ENCODE data around the gene FAM53C.

Gene FAM53C

GRCh38 chr5:138350563-138350890, 12.5 kb downstream of the FAM53C start:
- Histone ChIP-seq H3K9ac (ENCODE audit: low read depth in 1 of 2, low read length in 2 of 2) (no peak overlapping the region), H3K27ac (ENCODE audit: low read depth, low read length) (no peak overlapping the region), H3K4me3 (ENCODE audit: low read depth in 1 of 2, low read length in 2 of 2) (no peak overlapping the region), H3K36me3 (ENCODE audit: control insufficient read depth in 1 of 2, insufficient read depth in 2 of 2, low read length in 2 of 2) (peaks cover 21 to 33% of the 10 kb centered on the region in 2 donors), H3K4me1 (ENCODE audit: control insufficient read depth in 1 of 2, insufficient read depth in 2 of 2, low read length in 2 of 2) (peaks cover 16 to 17% of the 10 kb centered on the region in 2 donors), H3K9me3 (ENCODE audit: control insufficient read depth in 1 of 2, low read length in 2 of 2) (peaks cover 2 to 5% of the 10 kb centered on the region in 2 donors), H3K27me3 (ENCODE audit: control insufficient read depth in 1 of 2, insufficient read depth in 2 of 2, low read length in 2 of 2) (no peaks in the 10 kb centered on the region)

- H3K27ac ChIP-seq (ENCODE audit: low read depth, low read length): no peak overlapping the region
- peaks cover 2 to 5% of the 10 kb centered on the region in 2 donors for H3K9me3 ChIP-seq (ENCODE audit: control insufficient read depth in 1 of 2, low read length in 2 of 2)
- H3K4me1 ChIP-seq (ENCODE audit: control insufficient read depth in 1 of 2, insufficient read depth in 2 of 2, low read length in 2 of 2): peaks cover 17 to 21% of the 10 kb centered on the region in 2 donors
- peaks cover 17 to 27% of the 10 kb centered on the region in 2 donors for H3K36me3 ChIP-seq (ENCODE audit: control insufficient read depth in 1 of 2, insufficient read depth in 2 of 2, low read length in 2 of 2)
- no peak overlapping the region for H3K4me3 ChIP-seq (ENCODE audit: low read depth in 1 of 2, low read length in 2 of 2)
- no peaks in the 10 kb centered on the region for H3K27me3 ChIP-seq (ENCODE audit: control insufficient read depth in 1 of 2, insufficient read depth in 2 of 2, low read length in 2 of 2)
- H3K9ac ChIP-seq (ENCODE audit: low read depth in 1 of 2, low read length in 2 of 2): no peak overlapping the region
These were observed 13.0 kb downstream of the FAM53C start for GRCh38 chr5:138351056-138351455.

- H3K9me3 ChIP-seq (ENCODE audit: control insufficient read depth in 1 of 2, low read length in 2 of 2): peaks cover 2 to 5% of the 10 kb centered on the region in 2 donors
- H3K27me3 ChIP-seq (ENCODE audit: control insufficient read depth in 1 of 2, insufficient read depth in 2 of 2, low read length in 2 of 2): no peaks in the 10 kb centered on the region
- H3K9ac ChIP-seq (ENCODE audit: low read depth in 1 of 2, low read length in 2 of 2): no peak overlapping the region
- peaks cover 16 to 26% of the 10 kb centered on the region in 2 donors for H3K36me3 ChIP-seq (ENCODE audit: control insufficient read depth in 1 of 2, insufficient read depth in 2 of 2, low read length in 2 of 2)
- no peak overlapping the region for H3K4me3 ChIP-seq (ENCODE audit: low read depth in 1 of 2, low read length in 2 of 2)
- no peak overlapping the region for H3K27ac ChIP-seq (ENCODE audit: low read depth, low read length)
- H3K4me1 ChIP-seq (ENCODE audit: control insufficient read depth in 1 of 2, insufficient read depth in 2 of 2, low read length in 2 of 2): peaks cover 17 to 21% of the 10 kb centered on the region in 2 donors
These were observed 13.5 kb downstream of the FAM53C start for GRCh38 chr5:138351517-138351916.

GRCh38 chr5:138352071-138352721, 14.1 kb downstream of the FAM53C start, which contains the start of gene KDM3B:
KDM3B (plus strand) TSS chr5:138352685; CDS start chr5:138352796, 111 bp downstream.
- peak within 1 kb of the TSS; percentile 93 for H3K27ac ChIP-seq (ENCODE audit: low read depth, low read length)
- H3K36me3 ChIP-seq (ENCODE audit: control insufficient read depth in 1 of 2, insufficient read depth in 2 of 2, low read length in 2 of 2): peaks cover 11 to 19% of the 10 kb centered on the region in 2 donors
- H3K27me3 ChIP-seq (ENCODE audit: control insufficient read depth in 1 of 2, insufficient read depth in 2 of 2, low read length in 2 of 2): no peaks in the 10 kb centered on the region
- H3K4me3 ChIP-seq (ENCODE audit: low read depth in 1 of 2, low read length in 2 of 2): peak within 1 kb of the TSS; percentile 85 to 93
- H3K9me3 ChIP-seq (ENCODE audit: control insufficient read depth in 1 of 2, low read length in 2 of 2): peaks cover 2 to 5% of the 10 kb centered on the region in 2 donors
- peak within 1 kb of the TSS; percentile 86 to 96 for H3K9ac ChIP-seq (ENCODE audit: low read depth in 1 of 2, low read length in 2 of 2)
- peaks cover 17 to 21% of the 10 kb centered on the region in 2 donors for H3K4me1 ChIP-seq (ENCODE audit: control insufficient read depth in 1 of 2, insufficient read depth in 2 of 2, low read length in 2 of 2)

- no peaks in the 10 kb centered on the region for H3K27me3 ChIP-seq (ENCODE audit: control insufficient read depth in 1 of 2, insufficient read depth in 2 of 2, low read length in 2 of 2)
These were observed 14.9 kb downstream of the FAM53C start for GRCh38 chr5:138352722-138353559.

GRCh38 chr5:138353560-138354080, 15.6 kb downstream of the FAM53C start:
- Histone ChIP-seq H3K9me3 (ENCODE audit: control insufficient read depth in 1 of 2, low read length in 2 of 2) (peaks cover 2 to 5% of the 10 kb centered on the region in 2 donors), H3K36me3 (ENCODE audit: control insufficient read depth in 1 of 2, insufficient read depth in 2 of 2, low read length in 2 of 2) (peaks cover 0 to 5% of the 10 kb centered on the region in 2 donors), H3K9ac (ENCODE audit: low read depth in 1 of 2, low read length in 2 of 2) (peak overlapping the region; percentile 86 to 96), H3K27ac (ENCODE audit: low read depth, low read length) (peak overlapping the region; percentile 93), H3K27me3 (ENCODE audit: control insufficient read depth in 1 of 2, insufficient read depth in 2 of 2, low read length in 2 of 2) (no peaks in the 10 kb centered on the region), H3K4me1 (ENCODE audit: control insufficient read depth in 1 of 2, insufficient read depth in 2 of 2, low read length in 2 of 2) (peaks cover 17 to 21% of the 10 kb centered on the region in 2 donors), H3K4me3 (ENCODE audit: low read depth in 1 of 2, low read length in 2 of 2) (peak overlapping the region; percentile 85 to 93)

More at GRCh38 chr5:138352722-138353559, 14.9 kb downstream of the FAM53C start:
- H3K9me3 ChIP-seq (ENCODE audit: control insufficient read depth in 1 of 2, low read length in 2 of 2): peaks cover 2 to 5% of the 10 kb centered on the region in 2 donors
- H3K27ac ChIP-seq (ENCODE audit: low read depth, low read length): peak overlapping the region; percentile 93
- H3K4me3 ChIP-seq (ENCODE audit: low read depth in 1 of 2, low read length in 2 of 2): peak overlapping the region; percentile 85 to 93
- peaks cover 4 to 12% of the 10 kb centered on the region in 2 donors for H3K36me3 ChIP-seq (ENCODE audit: control insufficient read depth in 1 of 2, insufficient read depth in 2 of 2, low read length in 2 of 2)
- H3K9ac ChIP-seq (ENCODE audit: low read depth in 1 of 2, low read length in 2 of 2): peak overlapping the region; percentile 86 to 96
- H3K4me1 ChIP-seq (ENCODE audit: control insufficient read depth in 1 of 2, insufficient read depth in 2 of 2, low read length in 2 of 2): peaks cover 17 to 21% of the 10 kb centered on the region in 2 donors

GRCh38 chr5:138354387-138354786, 16.3 kb downstream of the FAM53C start:
- Histone ChIP-seq H3K9ac (ENCODE audit: low read depth in 1 of 2, low read length in 2 of 2) (peak overlapping the region; percentile 86 to 96), H3K4me3 (ENCODE audit: low read depth in 1 of 2, low read length in 2 of 2) (peak overlapping the region; percentile 85 to 93), H3K27me3 (ENCODE audit: control insufficient read depth in 1 of 2, insufficient read depth in 2 of 2, low read length in 2 of 2) (no peaks in the 10 kb centered on the region)

GRCh38 chr5:138354926-138355378, 16.9 kb downstream of the FAM53C start:
- peaks cover 17 to 21% of the 10 kb centered on the region in 2 donors for H3K4me1 ChIP-seq (ENCODE audit: control insufficient read depth in 1 of 2, insufficient read depth in 2 of 2, low read length in 2 of 2)
- peak overlapping the region; percentile 85 to 93 for H3K4me3 ChIP-seq (ENCODE audit: low read depth in 1 of 2, low read length in 2 of 2)
- H3K9ac ChIP-seq (ENCODE audit: low read depth in 1 of 2, low read length in 2 of 2): peak overlapping the region in 1 of 2 donors; percentile 96
- H3K27me3 ChIP-seq (ENCODE audit: control insufficient read depth in 1 of 2, insufficient read depth in 2 of 2, low read length in 2 of 2): no peaks in the 10 kb centered on the region
- H3K36me3 ChIP-seq (ENCODE audit: control insufficient read depth in 1 of 2, insufficient read depth in 2 of 2, low read length in 2 of 2): no peaks in the 10 kb centered on the region
- H3K27ac ChIP-seq (ENCODE audit: low read depth, low read length): no peak overlapping the region
- peaks cover 2 to 5% of the 10 kb centered on the region in 2 donors for H3K9me3 ChIP-seq (ENCODE audit: control insufficient read depth in 1 of 2, low read length in 2 of 2)

More at GRCh38 chr5:138354387-138354786, 16.3 kb downstream of the FAM53C start:
- peaks cover 0 to 1% of the 10 kb centered on the region in 2 donors for H3K36me3 ChIP-seq (ENCODE audit: control insufficient read depth in 1 of 2, insufficient read depth in 2 of 2, low read length in 2 of 2)
- H3K9me3 ChIP-seq (ENCODE audit: control insufficient read depth in 1 of 2, low read length in 2 of 2): peaks cover 2 to 5% of the 10 kb centered on the region in 2 donors
- H3K27ac ChIP-seq (ENCODE audit: low read depth, low read length): no peak overlapping the region
- H3K4me1 ChIP-seq (ENCODE audit: control insufficient read depth in 1 of 2, insufficient read depth in 2 of 2, low read length in 2 of 2): peaks cover 17 to 21% of the 10 kb centered on the region in 2 donors

GRCh38 chr5:138359621-138360020, 21.6 kb downstream of the FAM53C start:
- H3K9me3 ChIP-seq (ENCODE audit: control insufficient read depth in 1 of 2, low read length in 2 of 2): no peaks in the 10 kb centered on the region
- no peaks in the 10 kb centered on the region for H3K36me3 ChIP-seq (ENCODE audit: control insufficient read depth in 1 of 2, insufficient read depth in 2 of 2, low read length in 2 of 2)
- no peak overlapping the region for H3K9ac ChIP-seq (ENCODE audit: low read depth in 1 of 2, low read length in 2 of 2)
- no peak overlapping the region for H3K4me3 ChIP-seq (ENCODE audit: low read depth in 1 of 2, low read length in 2 of 2)
- peaks cover 10 to 12% of the 10 kb centered on the region in 2 donors for H3K4me1 ChIP-seq (ENCODE audit: control insufficient read depth in 1 of 2, insufficient read depth in 2 of 2, low read length in 2 of 2)
- H3K27me3 ChIP-seq (ENCODE audit: control insufficient read depth in 1 of 2, insufficient read depth in 2 of 2, low read length in 2 of 2): no peaks in the 10 kb centered on the region
- no peak overlapping the region for H3K27ac ChIP-seq (ENCODE audit: low read depth, low read length)

Measured in duodenal mucosa (tissue), 2 donors.